Kidney (tissue), 14 donors: ENCODE measurements around the gene MYLK2. TPM values are rescaled to one million over a fixed set of nuclear protein-coding genes. Genes with fewer than 3 reads are reported as not detected.

Experiments used
- DNase-seq, 5 donors: peaks; one replicate each; pipeline ENCODE4 v3.0.0-alpha.2; 2013 to 2020
- FAIRE-seq: peaks from 2 replicates; lab custom pipeline; 2012; peaks lifted over from hg19 to GRCh38; lab: Jason Lieb, UNC
- H3K27ac ChIP-seq, 2 donors: one replicate each; pipeline ENCODE4 v1.7.0; 2013; ENCODE audit warnings: low read depth in 2 of 2, low read length in 2 of 2, inconsistent platforms in 1 of 2
- H3K27me3 ChIP-seq: one replicate; pipeline ENCODE4 v1.7.1; 2013; ENCODE audit warnings: low read length, inconsistent platforms; ENCODE audit not compliant: control insufficient read depth, insufficient read depth
- H3K36me3 ChIP-seq, 3 donors: one replicate each; pipeline versions ENCODE4 v1.7.0 to v1.7.1; 2013; ENCODE audit warnings: low read length in 3 of 3, control low read depth in 1 of 3, inconsistent platforms in 1 of 3; ENCODE audit not compliant: insufficient read depth in 3 of 3, control insufficient read depth in 2 of 3
- H3K4me1 ChIP-seq, 3 donors: one replicate each; pipeline versions ENCODE4 v1.7.0 to v1.7.1; 2013; ENCODE audit warnings: low read length in 3 of 3, inconsistent platforms in 1 of 3, low read depth in 1 of 3; ENCODE audit not compliant: control insufficient read depth in 2 of 3, insufficient read depth in 2 of 3
- H3K4me3 ChIP-seq, 3 donors: one replicate each; pipeline versions ENCODE4 v1.7.0 to v1.8.1; 2013; ENCODE audit warnings: low read length in 3 of 3, control low read depth in 1 of 3, inconsistent platforms in 1 of 3
- H3K9ac ChIP-seq, 3 donors: one replicate each; pipeline versions ENCODE4 v1.7.0 to v1.7.1; 2013; ENCODE audit warnings: low read length in 3 of 3, control low read depth in 1 of 3, inconsistent platforms in 1 of 3
- H3K9me3 ChIP-seq, 3 donors: one replicate each; pipeline versions ENCODE4 v1.7.0 to v1.7.1; 2013; ENCODE audit warnings: low read length in 3 of 3, control low read depth in 1 of 3, inconsistent platforms in 1 of 3; ENCODE audit not compliant: control insufficient read depth in 2 of 3, insufficient read depth in 1 of 3
- CTCF ChIP-seq: IDR thresholded peaks from 3 replicates; pipeline ENCODE4 v1.5.1; 2012; ENCODE audit warnings: mild to moderate bottlenecking, moderate library complexity, borderline replicate concordance; ENCODE audit not compliant: insufficient read depth; ENCODE audit errors: extremely low read depth
- intact Hi-C: fragments of 100-400 bp; cut with DNase I; formaldehyde crosslinking; loops from one replicate; pipeline ENCODE4 v1.11.1; 2022
- polyA plus RNA-seq: library from polyadenylated mRNA; stranded (reverse); fragments of 350-450 nt; fragmentation: Illumina TruSeq; extraction: RNeasy Lipid Tissue Mini Kit (QIAGEN cat#74804); gene quantifications from one replicate; pipeline ENCODE4 v1.2.3, GENCODE V29; 2014; ENCODE audit warnings: low read depth, low replicate concordance; ENCODE audit not compliant: insufficient read depth
- total RNA-seq: library from RNA; stranded (reverse); fragmentation: NEBNext Ultra II Directional; extraction: Animal tissue kit (Norgen Biotek cat#: 25700); gene quantifications from one replicate; pipeline ENCODE4 v1.2.1, GENCODE V29; 2021
- donor health status: control.
- donor health status: control.
- donor health status: control.
- donor health status: control.
- donor health status: control.
- donor health status: DM: yes; HTN: yes; CAD: no.
- donor health status: Normal renal cell carcinoma (clear cell type).

The MYLK2 gene
- total and polyA plus RNA-seq, 2 donors from 2014 or later, result not detected

GRCh38 chr20:31816221-31816620 lies 2.9 kb upstream of the MYLK2 start:
- no peak overlapping the region for H3K27ac ChIP-seq
- H3K4me1 ChIP-seq, result peaks cover 0 to 9% (median 0%) of the 10 kb centered on the region in 3 donors
- DNase-seq (no peak), FAIRE-seq (no peak)
- H3K4me3 ChIP-seq, result no peak overlapping the region
- no peaks in the 10 kb centered on the region for H3K27me3 ChIP-seq
- H3K9ac ChIP-seq, result no peak overlapping the region
- H3K9me3 ChIP-seq, result no peaks in the 10 kb centered on the region
- no peak for TF ChIP-seq CTCF
- intact Hi-C loops, result no loop called here
- no peaks in the 10 kb centered on the region for H3K36me3 ChIP-seq

- no peak overlapping the region for H3K27ac ChIP-seq
- DNase-seq, result no peak
- no peaks in the 10 kb centered on the region for H3K36me3 ChIP-seq
- H3K4me3 ChIP-seq, result no peak overlapping the region
- no peak for TF ChIP-seq CTCF
- FAIRE-seq, result no peak
- intact Hi-C loops, result no loop called here
- no peaks in the 10 kb centered on the region for H3K27me3 ChIP-seq
- peaks cover 0 to 2% (median 0%) of the 10 kb centered on the region in 3 donors for H3K4me1 ChIP-seq
- H3K9ac ChIP-seq, result no peak overlapping the region
- no peaks in the 10 kb centered on the region for H3K9me3 ChIP-seq
Measured at GRCh38 chr20:31817461-31817860, 1.7 kb upstream of the MYLK2 start.

- DNase-seq (no peak), FAIRE-seq (no peak)
- no peak overlapping the region for H3K4me3 ChIP-seq
- TF ChIP-seq CTCF, result no peak
- intact Hi-C loops, result no loop called here
- no peaks in the 10 kb centered on the region for H3K36me3 ChIP-seq
- no peaks in the 10 kb centered on the region for H3K4me1 ChIP-seq
- H3K9me3 ChIP-seq, result no peaks in the 10 kb centered on the region
- H3K27me3 ChIP-seq, result no peaks in the 10 kb centered on the region
- H3K27ac ChIP-seq, result no peak overlapping the region
- H3K9ac ChIP-seq, result no peak overlapping the region
Measured at GRCh38 chr20:31818376-31818908, 714 bp upstream of the MYLK2 start.

GRCh38 chr20:31820228-31820627 lies 1.1 kb downstream of the MYLK2 start:
- Histone ChIP-seq H3K4me1 (peaks cover 0 to 3% (median 2%) of the 10 kb centered on the region in 3 donors), H3K36me3 (no peaks in the 10 kb centered on the region), H3K9ac (no peak overlapping the region), H3K4me3 (no peak overlapping the region), H3K27ac (no peak overlapping the region), H3K27me3 (no peaks in the 10 kb centered on the region), H3K9me3 (no peaks in the 10 kb centered on the region)
- intact Hi-C loops, result loop anchor here (10.0 kb wide), 1 partner anchor 135 kb away; the partner anchor contains the start of gene PDRG1
- no peak for TF ChIP-seq CTCF
- FAIRE-seq (no peak), DNase-seq (no peak)
